K562 (cell line): ENCODE data around the gene UBE2E1. TPM values are rescaled to one million over a fixed set of nuclear protein-coding genes. Genes with fewer than 3 reads are reported as not detected.

Source experiments
- ATAC-seq: fragments of 200-7000 bp; cut with Tn5 transposase; 3 replicates; pipeline ENCODE4 v1.9.1; 2020; ENCODE audit warnings: moderate library complexity
- BruUV-seq: library from RNA; stranded (reverse); fragments of 400-500 nt; replicated peaks from 2 replicates; lab custom pipeline; 2021; lab: Mats Ljungman, UMichigan
- CTCF ChIA-PET: fragments of 300-600 bp; formaldehyde crosslinking; extraction: SDS; loops from one replicate; lab custom pipeline; 2021; ENCODE audit warnings: low intra/inter-chr PET ratio; lab: Yijun Ruan, JAX
- POLR2A ChIA-PET: fragments of 300-600, 350-650 bp; sonication (Branson Sonifier 250); formaldehyde crosslinking; extraction: SDS; loops from one replicate; lab custom pipeline; 2021; ENCODE audit warnings: antibody characterized with exemption, inconsistent platforms; lab: Yijun Ruan, JAX
- DNase-seq, 4 experiments: peaks; one replicate each; pipeline versions ENCODE4 v3.0.0 to v3.0.0-alpha.2; 2011 to 2018; ENCODE audit warnings: low spot score in 3 of 4, mixed read lengths in 3 of 4; ENCODE audit errors: extremely low read depth in 1 of 4
- FAIRE-seq: peaks from 2 replicates; lab custom pipeline; 2011; peaks lifted over from hg19 to GRCh38; lab: Jason Lieb, UNC
- H2AFZ ChIP-seq: 2 replicates; pipeline ENCODE4 v1.6.0; 2011; ENCODE audit warnings: low read depth, low read length, control low read depth, inconsistent platforms
- H3K27ac ChIP-seq: fragments of 200-600 bp; 3 replicates; pipeline ENCODE4 v1.8.0; 2011; ENCODE audit warnings: low read depth, mild to moderate bottlenecking, control low read depth, inconsistent platforms, low read length, moderate library complexity, mixed read lengths; ENCODE audit errors: extremely low read depth
- H3K27me3 ChIP-seq, 2 experiments: fragments of 300-600 bp in 1 of 2; 2 replicates in 1 of 2; 3 replicates in 1 of 2; pipeline versions ENCODE4 v1.6.0 to v1.8.0; 2011; ENCODE audit warnings: inconsistent platforms in 2 of 2, low read length in 2 of 2, mild to moderate bottlenecking in 1 of 2, mixed read lengths in 1 of 2, moderate library complexity in 1 of 2; ENCODE audit not compliant: control insufficient read depth in 2 of 2, insufficient read depth in 2 of 2
- H3K36me3 ChIP-seq: fragments of 300-600 bp; 3 replicates; pipeline ENCODE4 v1.8.0; 2011; ENCODE audit warnings: mild to moderate bottlenecking, low read length, inconsistent platforms; ENCODE audit not compliant: control insufficient read depth, insufficient read depth
- H3K4me1 ChIP-seq, 2 experiments: fragments of 200-600 bp in 1 of 2; replicated peaks in 1 of 2; 2 replicates in 1 of 2; 3 replicates in 1 of 2; pipeline versions ENCODE4 v1.5.1 to v1.8.0; 2011; ENCODE audit warnings: inconsistent platforms in 2 of 2, low read length in 2 of 2, mild to moderate bottlenecking in 1 of 2, mixed read lengths in 1 of 2, moderate library complexity in 1 of 2; ENCODE audit not compliant: control insufficient read depth in 2 of 2, insufficient read depth in 2 of 2
- H3K4me2 ChIP-seq: 2 replicates; pipeline ENCODE4 v1.6.1; 2011; ENCODE audit warnings: low read length, control low read depth, inconsistent platforms, mixed read lengths; ENCODE audit not compliant: insufficient read depth
- H3K4me3 ChIP-seq: fragments of 200-600 bp; sonication (generic), shearing (Covaris generic); 2 replicates; pipeline ENCODE4 v1.5.1; 2016; ENCODE audit warnings: control low read depth, inconsistent platforms
- H3K79me2 ChIP-seq: fragments of 200-600 bp; 3 replicates; pipeline ENCODE4 v1.8.0; 2011; ENCODE audit warnings: low read length, inconsistent platforms; ENCODE audit not compliant: control insufficient read depth, insufficient read depth
- H3K9ac ChIP-seq, 2 experiments: 2 replicates each; pipeline versions ENCODE4 v1.6.0 to v1.6.1; 2011; ENCODE audit warnings: low read depth in 2 of 2, low read length in 2 of 2, control low read depth in 1 of 2, inconsistent platforms in 1 of 2, mild to moderate bottlenecking in 1 of 2, mixed read lengths in 1 of 2; ENCODE audit not compliant: insufficient read depth in 1 of 2
- H3K9me1 ChIP-seq: one replicate; pipeline ENCODE4 v1.6.0; 2011; ENCODE audit warnings: inconsistent platforms, mild to moderate bottlenecking, low read length, moderate library complexity; ENCODE audit not compliant: control insufficient read depth, insufficient read depth
- H3K9me3 ChIP-seq: replicated peaks from 2 replicates; pipeline ENCODE4 v1.5.1; 2011; ENCODE audit warnings: low read depth, low read length, inconsistent platforms; ENCODE audit not compliant: control insufficient read depth, insufficient read depth
- H4K20me1 ChIP-seq: replicated peaks from 2 replicates; pipeline ENCODE4 v1.6.1; 2011; ENCODE audit warnings: low read length, inconsistent platforms, mixed read lengths; ENCODE audit not compliant: control insufficient read depth, insufficient read depth
- CCNT2 ChIP-seq: IDR thresholded peaks from 2 replicates; pipeline ENCODE4 v1.6.1; 2011; ENCODE audit warnings: borderline replicate concordance, low read depth, mild to moderate bottlenecking, moderate library complexity, mixed read lengths, low read length; ENCODE audit not compliant: insufficient read length; ENCODE audit errors: extremely low read depth
- ELF4 ChIP-seq: fragments of 450-650 bp; formaldehyde crosslinking; IDR thresholded peaks from 2 replicates; pipeline ENCODE4 v1.4.0; 2022; ENCODE audit warnings: missing genetic modification characterization
- FOXJ3 ChIP-seq: sonication (generic); formaldehyde crosslinking; IDR thresholded peaks from 2 replicates; pipeline ENCODE4 v1.4.0; 2020; ENCODE audit warnings: mild to moderate bottlenecking, missing genetic modification reagents
- GABPB1 ChIP-seq: sonication (generic); formaldehyde crosslinking; IDR thresholded peaks from 2 replicates; pipeline ENCODE4 v1.8.0; 2022; ENCODE audit warnings: mild to moderate bottlenecking, missing genetic modification reagents
- HMGXB4 ChIP-seq: sonication (generic); formaldehyde crosslinking; IDR thresholded peaks from 2 replicates; pipeline ENCODE4 v1.8.1; 2023; ENCODE audit warnings: mild to moderate bottlenecking, missing genetic modification reagents
- MAFG ChIP-seq: fragments of 450-650 bp; conservative IDR thresholded peaks from 2 replicates; pipeline ENCODE4 v1.6.1; 2016; ENCODE audit warnings: missing genetic modification characterization, missing compliant biosample characterization
- PCBP2 ChIP-seq: fragments of 200-400 bp; formaldehyde crosslinking; IDR thresholded peaks from 2 replicates; pipeline ENCODE4 v1.6.1; 2018; ENCODE audit warnings: low read length, low read depth, mild to moderate bottlenecking, moderate library complexity; ENCODE audit not compliant: poor library complexity, severe bottlenecking
- POLR3G ChIP-seq: IDR thresholded peaks from 2 replicates; pipeline ENCODE4 v1.6.1; 2011; ENCODE audit not compliant: insufficient read length, insufficient replicate concordance; ENCODE audit errors: extremely low read depth
- PYGO2 ChIP-seq: fragments of 450-650 bp; IDR thresholded peaks from 2 replicates; pipeline ENCODE4 v1.6.1; 2016; ENCODE audit warnings: mild to moderate bottlenecking, missing genetic modification characterization, moderate library complexity, missing compliant biosample characterization
- RAD51 ChIP-seq: fragments of 450-650 bp; IDR thresholded peaks from 2 replicates; pipeline ENCODE4 v1.7.1; 2016; ENCODE audit warnings: low read depth, mild to moderate bottlenecking, borderline replicate concordance
- RHOXF2B ChIP-seq: fragments of 250-450 bp; sonication (Bioruptor Pico); conservative IDR thresholded peaks from 2 replicates; pipeline ENCODE4 v1.5.1; 2021
- STAT5A ChIP-seq: IDR thresholded peaks from 2 replicates; pipeline ENCODE4 v1.6.1; 2012; ENCODE audit warnings: low read length, inconsistent platforms, borderline replicate concordance
- XRCC5 ChIP-seq: fragments of 200-400 bp; formaldehyde crosslinking; IDR thresholded peaks from 2 replicates; pipeline ENCODE4 v1.6.1; 2017; ENCODE audit warnings: low read depth, mild to moderate bottlenecking, low read length
- ZNF121 ChIP-seq: sonication (generic); formaldehyde crosslinking; conservative IDR thresholded peaks from 2 replicates; pipeline ENCODE4 v1.8.0; 2022; ENCODE audit warnings: missing genetic modification reagents
- ZNF133 ChIP-seq: fragments of 250-450 bp; sonication (Bioruptor Pico); IDR thresholded peaks from 2 replicates; pipeline ENCODE4 v1.4.0; 2020; ENCODE audit warnings: mild to moderate bottlenecking
- ZNF197 ChIP-seq: fragments of 200-800 bp; sonication (Bioruptor generic); IDR thresholded peaks from 2 replicates; pipeline ENCODE4 v1.6.1; 2016; ENCODE audit warnings: low read depth, missing genetic modification characterization, missing compliant biosample characterization
- WGBS: fragments of 100-300 bp; shearing (Covaris generic); methylation state at CpG from one replicate; pipeline ENCODE4 v1.1.6; 2016; ENCODE audit warnings: low coverage, mixed read lengths; ENCODE audit not compliant: insufficient coverage; ENCODE audit errors: missing lambda C conversion rate; 5-methylcytosine and 5-hydroxymethylcytosine counted together
- in situ Hi-C: fragments of 300-500 bp; cut with MboI; formaldehyde crosslinking; loops from 4 replicates; pipeline ENCODE4 v1.15.0; 2018; ENCODE audit warnings: inconsistent platforms, mixed read lengths
- intact Hi-C: fragments of 100-400 bp; cut with micrococcal nuclease; formaldehyde crosslinking; loops from 2 replicates; pipeline ENCODE4 v1.14.2; 2022
- polyA plus RNA-seq, 8 experiments: library from polyadenylated mRNA; depleted of rRNA in 4 of 8; stranded (reverse) in 5 of 8; unstranded in 3 of 8; fragments of >200 nt; fragmentation: Nextera tagmentation in 2 of 8; fragmentation: Illumina TruSeq in 1 of 8; extraction: Ambion mirVana in 2 of 8; extraction: Trizol in 1 of 8; gene quantifications; 2 replicates each; pipeline versions ENCODE4 v1.2.1 to v1.2.3, GENCODE V29; 2011 to 2014; ENCODE audit warnings: inconsistent platforms in 1 of 8, missing spikeins in 1 of 8
- total RNA-seq, 7 experiments: library from RNA; depleted of rRNA in 6 of 7; stranded (reverse); fragments of >200 nt in 6 of 7; fragmentation: Illumina TruSeq in 2 of 7; extraction: Trizol in 2 of 7; gene quantifications; 2 replicates each; pipeline versions ENCODE4 v1.2.1 to v1.2.3, GENCODE V29; 2011 to 2021; ENCODE audit warnings: low replicate concordance in 1 of 7

The UBE2E1 gene
- total and polyA plus RNA-seq, 9 of the 15 experiments (the other 6 are each of a cell fraction or from before 2014, with no cell fraction given) = 54.4 to 294 (median 165) TPM

GRCh38 chr3:23781871-23782270, 23.9 kb upstream of the UBE2E1 start:
- Histone ChIP-seq H3K9me3 (no peaks in the 10 kb centered on the region), H3K27ac (no peak overlapping the region), H3K9ac (no peak overlapping the region), H3K9me1 (no peaks in the 10 kb centered on the region), H3K4me3 (no peak overlapping the region), H3K4me2 (no peak overlapping the region), H3K4me1 (no peaks in the 10 kb centered on the region), H4K20me1 (no peaks in the 10 kb centered on the region), H2AFZ (no peak overlapping the region), H3K27me3 (peaks cover 16 to 36% of the 10 kb centered on the region in 2 experiments), H3K36me3 (no peaks in the 10 kb centered on the region), H3K79me2 (no peaks in the 10 kb centered on the region)
- BruUV-seq = no TSS peak
- ChIA-PET POLR2A (no interaction called here), CTCF (no interaction called here)
- in situ Hi-C loops = no loop called here
- TF ChIP-seq XRCC5 (no peak), ZNF121 (peak; percentile 66; the same call in 1 of the 2 replicates)
- no peak for ATAC-seq
- WGBS = 0% methylated on average over 1 of the region's 1 CpG
- no peak for FAIRE-seq
- no peak for DNase-seq
- intact Hi-C loops = no loop called here

GRCh38 chr3:23785097-23785645, 20.6 kb upstream of the UBE2E1 start:
- peak; percentile 32 for FAIRE-seq
- in situ Hi-C loops = no loop called here
- Histone ChIP-seq H3K79me2 (no peaks in the 10 kb centered on the region), H3K9ac (no peak overlapping the region), H3K4me2 (no peak overlapping the region), H3K9me1 (no peaks in the 10 kb centered on the region), H3K4me1 (no peaks in the 10 kb centered on the region), H3K4me3 (no peak overlapping the region), H4K20me1 (no peaks in the 10 kb centered on the region), H2AFZ (no peak overlapping the region), H3K36me3 (no peaks in the 10 kb centered on the region), H3K27me3 (peaks cover 28 to 31% of the 10 kb centered on the region in 2 experiments), H3K9me3 (no peaks in the 10 kb centered on the region), H3K27ac (no peak overlapping the region)
- no peak for ATAC-seq
- TF ChIP-seq RHOXF2B (CRISPR knock-in tag) (no peak), PYGO2 (no peak), FOXJ3 (CRISPR knock-in tag) (no peak), GABPB1 (no peak), RAD51 (no peak), ZNF197 (no peak), ZNF133 (CRISPR knock-in tag) (no peak), MAFG (no peak), STAT5A (no peak), POLR3G (no peak), CCNT2 (no peak), ELF4 (no peak), PCBP2 (no peak), HMGXB4 (no peak)
- WGBS = under 1% methylated on average over 6 of the region's 6 CpGs
- ChIA-PET POLR2A (interaction anchor here (1.2 kb wide), 1 partner anchor 134 kb away, joined by 4 read pairs; no protein-coding TSS in a partner anchor), CTCF (no interaction called here)
- no TSS peak for BruUV-seq
- intact Hi-C loops = no loop called here
- no peak for DNase-seq
